ENCODE data around the gene IL18BP. TPM values are rescaled to one million over a fixed set of nuclear protein-coding genes. Genes with fewer than 3 reads are reported as not detected.

The IL18BP gene
- total RNA-seq, 1 donor from 2014 or later, result 7.5 TPM

DNA sequence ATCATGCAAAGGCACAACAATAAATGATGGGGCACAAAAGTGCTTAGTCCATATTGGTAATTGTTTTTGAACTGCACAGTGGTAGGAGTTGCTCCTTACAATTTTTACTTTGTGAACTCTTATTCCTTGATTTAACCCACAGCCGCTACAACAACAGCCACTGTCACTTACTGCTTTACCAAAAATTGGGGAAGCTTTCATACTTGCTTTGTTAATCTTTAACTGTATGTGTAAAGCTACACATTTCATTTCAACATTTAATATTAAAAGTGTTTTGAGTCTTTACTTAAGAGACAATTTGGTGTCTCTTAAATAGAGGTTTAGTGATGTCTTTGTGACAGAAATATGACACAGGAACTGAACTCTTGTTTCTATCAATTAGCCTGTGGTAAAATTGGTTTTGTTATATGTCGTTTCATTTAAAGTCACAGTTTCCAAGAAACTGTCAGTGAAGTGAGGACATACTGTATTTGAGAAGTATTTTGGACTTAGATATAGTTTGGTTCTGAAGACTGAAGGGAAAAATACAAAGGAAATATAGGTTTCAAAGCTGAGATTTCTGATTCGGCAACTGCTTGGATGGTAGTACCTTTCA, 6.5 kb upstream of the IL18BP start:
- Mint-ChIP-seq H3K9me3 (no peaks in the 10 kb centered on the region), H3K4me1 (peaks cover 2% of the 10 kb centered on the region), H3K27me3 (ENCODE audit: insufficient read depth, low read depth) (no peaks in the 10 kb centered on the region), H3K27ac (no peak overlapping the region), H3K4me3 (no peak overlapping the region), H3K36me3 (peaks cover 6% of the 10 kb centered on the region)
- no peak overlapping the region for H3K27ac ChIP-seq
- H3K79me2 ChIP-seq (ENCODE audit: low read depth), result no peaks in the 10 kb centered on the region
- no peaks in the 10 kb centered on the region for H4K20me1 ChIP-seq (ENCODE audit: low read depth)
- no peak overlapping the region for H3K4me2 ChIP-seq
- DNase-seq (ENCODE audit: low spot score), result no peak
- no peaks in the 10 kb centered on the region for H3K27me3 ChIP-seq
- H3K4me1 ChIP-seq, result no peaks in the 10 kb centered on the region
- H3K9me3 ChIP-seq (ENCODE audit: low read depth), result no peaks in the 10 kb centered on the region
- H3K9ac ChIP-seq, result no peak overlapping the region
- H3F3A ChIP-seq (ENCODE audit: low read depth), result peaks cover 3% of the 10 kb centered on the region
- no peak overlapping the region for H3K4me3 ChIP-seq
- TF ChIP-seq EZH2 (IDR thresholded peaks at IDR 0.05) (no peak), EZH2phosphoT487 (IDR thresholded peaks at IDR 0.05) (no peak), CTCF (IDR thresholded peaks at IDR 0.05) (no peak)
- no peaks in the 10 kb centered on the region for H3K36me3 ChIP-seq
- no peak overlapping the region for H2AFZ ChIP-seq (replicated peaks)

DNA sequence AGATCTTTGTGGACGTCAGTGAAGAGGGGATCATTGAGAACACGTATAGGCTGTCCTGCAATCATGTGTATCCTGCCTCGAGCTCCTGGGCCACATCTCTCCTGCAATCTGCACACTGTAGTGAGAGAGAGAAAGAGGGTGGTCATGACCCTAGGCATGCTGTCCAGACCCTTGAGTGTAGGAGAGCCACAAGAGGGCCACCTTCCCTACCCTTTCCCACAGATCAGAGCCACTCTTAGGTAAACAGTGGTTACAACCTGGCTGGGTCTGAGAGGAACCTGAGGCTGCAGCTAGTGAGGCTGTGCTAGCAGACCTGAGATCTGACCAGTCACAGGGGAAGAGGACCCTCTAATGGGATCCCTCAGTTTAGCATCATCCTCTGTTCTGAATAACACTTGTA, 3.9 kb upstream of the IL18BP start:
- no peak overlapping the region for H3K27ac ChIP-seq
- H3K36me3 ChIP-seq, result no peaks in the 10 kb centered on the region
- H3K4me3 ChIP-seq, result no peak overlapping the region
- Mint-ChIP-seq H3K27ac (no peak overlapping the region), H3K27me3 (ENCODE audit: insufficient read depth, low read depth) (no peaks in the 10 kb centered on the region), H3K9me3 (no peaks in the 10 kb centered on the region), H3K36me3 (peaks cover 6% of the 10 kb centered on the region), H3K4me1 (peaks cover 2% of the 10 kb centered on the region), H3K4me3 (no peak overlapping the region)
- H3K27me3 ChIP-seq, result no peaks in the 10 kb centered on the region
- H3K4me1 ChIP-seq, result no peaks in the 10 kb centered on the region
- no peak overlapping the region for H3K9ac ChIP-seq
- TF ChIP-seq CTCF (IDR thresholded peaks at IDR 0.05) (no peak), EZH2 (IDR thresholded peaks at IDR 0.05) (no peak), EZH2phosphoT487 (IDR thresholded peaks at IDR 0.05) (no peak)
- H2AFZ ChIP-seq (replicated peaks), result no peak overlapping the region
- DNase-seq (ENCODE audit: low spot score), result no peak
- no peaks in the 10 kb centered on the region for H3K9me3 ChIP-seq (ENCODE audit: low read depth)
- H4K20me1 ChIP-seq (ENCODE audit: low read depth), result no peaks in the 10 kb centered on the region
- no peak overlapping the region for H3K4me2 ChIP-seq
- H3K79me2 ChIP-seq (ENCODE audit: low read depth), result no peaks in the 10 kb centered on the region
- H3F3A ChIP-seq (ENCODE audit: low read depth), result peaks cover 3% of the 10 kb centered on the region

DNA sequence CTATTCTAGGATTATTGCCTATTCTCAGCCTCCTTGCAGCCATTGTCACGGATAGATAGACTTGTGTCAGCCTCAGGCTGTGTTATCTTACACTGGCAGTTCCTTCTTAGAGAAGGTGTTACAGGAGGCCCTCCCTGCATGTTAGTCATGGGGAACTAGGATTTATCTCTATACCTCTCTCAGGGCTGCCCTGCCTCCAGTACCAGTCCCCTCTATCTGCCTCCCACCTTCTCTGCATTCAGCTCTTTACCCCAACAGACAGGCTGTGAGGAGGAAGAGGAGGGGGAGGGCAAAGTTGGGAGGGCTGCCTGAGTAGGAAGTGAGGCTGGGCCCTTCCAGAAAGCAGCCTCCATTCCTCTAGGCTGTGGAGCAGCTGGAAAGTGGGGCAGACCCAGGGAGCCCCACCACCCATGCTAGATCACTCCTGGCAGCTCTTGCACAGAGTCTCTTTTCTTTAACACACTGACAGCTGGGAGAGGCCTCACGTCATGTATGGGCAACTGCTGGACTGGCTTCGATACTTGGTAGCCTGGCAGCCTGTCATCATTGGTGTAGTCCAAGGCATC, 2.9 kb upstream of the IL18BP start:
- Histone ChIP-seq H3K27me3 (no peaks in the 10 kb centered on the region), H3K9me3 (ENCODE audit: low read depth) (no peaks in the 10 kb centered on the region), H2AFZ (replicated peaks) (no peak overlapping the region), H3K27ac (no peak overlapping the region), H3F3A (ENCODE audit: low read depth) (peaks cover 3% of the 10 kb centered on the region), H3K9ac (no peak overlapping the region), H3K79me2 (ENCODE audit: low read depth) (no peaks in the 10 kb centered on the region), H3K4me1 (no peaks in the 10 kb centered on the region), H3K4me3 (no peak overlapping the region), H4K20me1 (ENCODE audit: low read depth) (peaks cover 2% of the 10 kb centered on the region), H3K4me2 (no peak overlapping the region), H3K36me3 (no peaks in the 10 kb centered on the region)
- no peak for DNase-seq (ENCODE audit: low spot score)
- Mint-ChIP-seq H3K9me3 (no peaks in the 10 kb centered on the region), H3K27me3 (ENCODE audit: insufficient read depth, low read depth) (no peaks in the 10 kb centered on the region), H3K36me3 (peaks cover 6% of the 10 kb centered on the region), H3K4me1 (peaks cover 2% of the 10 kb centered on the region), H3K4me3 (no peak overlapping the region), H3K27ac (no peak overlapping the region)
- no peak for TF ChIP-seq EZH2 (IDR thresholded peaks at IDR 0.05)
- TF ChIP-seq EZH2phosphoT487 (IDR thresholded peaks at IDR 0.05), result no peak

DNA sequence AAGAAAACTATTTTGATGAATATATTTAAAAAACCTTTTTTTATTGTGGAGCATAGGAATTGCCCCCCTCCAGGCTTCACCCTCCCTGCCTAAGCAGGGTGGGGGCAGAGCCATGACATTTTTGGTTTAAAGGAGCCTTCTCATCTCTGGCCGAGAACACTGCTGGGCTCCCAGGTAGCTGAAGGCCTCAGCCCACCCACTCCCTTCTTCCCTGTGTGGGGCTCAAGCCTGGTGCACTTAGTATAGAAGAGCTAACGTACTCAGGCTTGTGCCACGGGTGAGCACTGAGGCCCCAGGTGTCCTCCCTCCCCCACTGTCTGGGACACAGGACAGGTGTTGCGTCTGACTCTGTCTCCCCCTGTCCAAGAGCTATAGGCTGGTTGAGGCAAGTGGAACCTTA, 2.2 kb upstream of the IL18BP start:
- Histone ChIP-seq H3K4me2 (no peak overlapping the region), H2AFZ (replicated peaks) (no peak overlapping the region), H3K9me3 (ENCODE audit: low read depth) (no peaks in the 10 kb centered on the region), H3K36me3 (no peaks in the 10 kb centered on the region), H3K4me3 (no peak overlapping the region), H3F3A (ENCODE audit: low read depth) (peaks cover 3% of the 10 kb centered on the region), H3K4me1 (no peaks in the 10 kb centered on the region), H4K20me1 (ENCODE audit: low read depth) (peaks cover 2% of the 10 kb centered on the region), H3K27ac (no peak overlapping the region), H3K27me3 (no peaks in the 10 kb centered on the region), H3K9ac (no peak overlapping the region), H3K79me2 (ENCODE audit: low read depth) (no peaks in the 10 kb centered on the region)
- Mint-ChIP-seq H3K27ac (no peak overlapping the region), H3K4me3 (no peak overlapping the region), H3K9me3 (no peaks in the 10 kb centered on the region), H3K27me3 (ENCODE audit: insufficient read depth, low read depth) (no peaks in the 10 kb centered on the region), H3K4me1 (peaks cover 2% of the 10 kb centered on the region), H3K36me3 (peaks cover 6% of the 10 kb centered on the region)
- no peak for DNase-seq (ENCODE audit: low spot score)
- TF ChIP-seq CTCF (IDR thresholded peaks at IDR 0.05), result no peak
- TF ChIP-seq EZH2 (IDR thresholded peaks at IDR 0.05), result no peak
- TF ChIP-seq EZH2phosphoT487 (IDR thresholded peaks at IDR 0.05), result no peak

Measured in neural progenitor cell (in vitro differentiated cells).